Measurements from ENCODE around the gene TBC1D23. TPM values are rescaled to one million over a fixed set of nuclear protein-coding genes. Genes with fewer than 3 reads are reported as not detected.
"Not testable (repeated sequence)": the region's sequence is repeated elsewhere in the genome, so short reads cannot be mapped to it uniquely, and the experiment has no call there.

TBC1D23 gene
- total RNA-seq, 2 experiments from 2014 or later: 17.6 to 19.4 TPM

DNA sequence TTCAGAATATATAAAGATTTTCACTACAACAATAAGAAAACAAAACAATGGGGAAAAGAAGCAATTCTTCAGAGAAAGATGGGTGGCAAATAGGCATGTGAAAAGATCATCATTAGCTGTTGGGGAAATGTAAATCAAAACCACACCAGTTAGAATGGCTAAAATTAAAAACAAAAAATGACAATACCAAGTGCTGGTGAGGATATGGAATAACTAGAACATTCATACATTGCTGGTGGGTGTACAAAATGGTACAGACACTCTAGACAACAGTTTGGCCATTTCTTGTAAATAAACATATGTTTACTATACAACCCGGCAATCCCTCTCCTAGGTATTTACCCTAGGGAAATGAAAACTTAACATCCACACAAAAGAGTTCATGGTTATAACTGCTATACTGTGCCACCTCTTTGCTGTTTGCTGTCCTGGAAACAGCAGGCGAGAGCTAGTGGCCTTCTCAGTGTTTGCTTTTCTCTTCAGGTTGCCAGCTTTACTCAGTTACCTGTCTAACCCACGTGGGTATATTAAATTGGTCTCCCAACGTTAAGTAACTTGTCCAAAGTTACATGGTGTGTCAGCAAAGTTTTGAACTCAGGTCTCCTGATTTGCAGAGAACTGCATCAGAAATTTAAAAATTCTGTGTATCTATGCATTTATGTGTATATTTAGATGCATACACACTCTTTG, 69.2 kb downstream of the TBC1D23 start:
- intact Hi-C loops (cut with DNase I, micrococcal nuclease): loop anchor here in 1 of 2 experiments (5.0 to 10.0 kb wide), 2 partner anchors 262 to 1245 kb away; partner anchors contain the start of gene PCNP
- no peaks in the 10 kb centered on the region for H3K27me3 Mint-ChIP-seq
- no peak overlapping the region for H3K27ac Mint-ChIP-seq
- H3K4me1 Mint-ChIP-seq: peaks cover 7% of the 10 kb centered on the region
- no peak for DNase-seq
- H3K9me3 Mint-ChIP-seq (ENCODE audit: low read depth): no peaks in the 10 kb centered on the region
- peaks cover 13% of the 10 kb centered on the region for H3K36me3 Mint-ChIP-seq (ENCODE audit: low read depth)
- ATAC-seq: no peak
- ChIA-PET POLR2A (interaction anchor here (0.6 to 1.2 kb wide), 2 partner anchors 29 to 163 kb away, joined by 4 read pairs; partner anchors contain the start of gene TMEM45A), CTCF (interaction anchor here (0.6 to 1.5 kb wide), 2 partner anchors 13 to 58 kb away, joined by 3 to 5 read pairs; no protein-coding TSS in a partner anchor)
- H3K4me3 Mint-ChIP-seq: no peak overlapping the region

GRCh38 chr3:100330651-100331050, 69.9 kb downstream of the TBC1D23 start:
- Mint-ChIP-seq H3K4me3 (no peak overlapping the region), H3K4me1 (peaks cover 14% of the 10 kb centered on the region), H3K27me3 (no peaks in the 10 kb centered on the region), H3K36me3 (ENCODE audit: low read depth) (peaks cover 17% of the 10 kb centered on the region), H3K9me3 (ENCODE audit: low read depth) (no peaks in the 10 kb centered on the region), H3K27ac (no peak overlapping the region)
- CTCF ChIA-PET: interaction anchor here (0.8 to 1.3 kb wide), 2 partner anchors 69 to 259 kb away, joined by 4 to 5 read pairs; no protein-coding TSS in a partner anchor
- no peak for ATAC-seq
- intact Hi-C loops (cut with DNase I, micrococcal nuclease): loop anchor here in 1 of 2 experiments (5.0 to 10.0 kb wide), 2 partner anchors 262 to 1244 kb away; partner anchors contain the start of gene PCNP
- no peak for DNase-seq
- POLR2A ChIA-PET: no interaction called here

DNA sequence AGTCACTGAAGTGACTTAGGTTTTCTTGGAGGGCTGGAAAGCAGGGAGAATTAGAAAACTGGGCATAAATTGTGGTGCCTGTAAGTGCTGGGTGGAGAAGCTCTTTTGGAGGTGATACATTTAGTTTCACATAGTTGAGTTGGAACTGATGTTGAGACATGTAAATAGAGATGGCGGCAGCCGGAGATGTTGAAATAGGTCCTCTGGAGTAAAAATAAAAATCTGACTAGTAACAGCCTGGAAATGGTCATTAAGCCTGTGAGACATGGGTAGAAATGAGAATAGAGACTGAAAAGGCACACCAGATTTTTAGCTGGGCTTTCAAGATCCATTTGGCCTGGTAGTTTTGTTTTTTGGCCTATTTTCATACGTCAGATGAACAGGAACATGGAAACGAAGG, 70.9 kb downstream of the TBC1D23 start:
- intact Hi-C loops (cut with DNase I, micrococcal nuclease): loop anchor here in 1 of 2 experiments (5.0 to 10.0 kb wide), 2 partner anchors 261 to 1243 kb away; partner anchors contain the start of gene PCNP
- no peak for ATAC-seq
- Mint-ChIP-seq H3K4me1 (peaks cover 22% of the 10 kb centered on the region), H3K36me3 (ENCODE audit: low read depth) (peaks cover 15% of the 10 kb centered on the region), H3K9me3 (ENCODE audit: low read depth) (no peaks in the 10 kb centered on the region), H3K27me3 (no peaks in the 10 kb centered on the region), H3K27ac (no peak overlapping the region), H3K4me3 (no peak overlapping the region)
- POLR2A ChIA-PET: interaction anchor here (0.6 kb wide), 1 partner anchor 41 kb away, joined by 4 read pairs; no protein-coding TSS in a partner anchor
- CTCF ChIA-PET: interaction anchor here (0.6 to 1.4 kb wide), 3 partner anchors 53 to 258 kb away, joined by 3 to 4 read pairs (median 4); partner anchors contain the start of gene TBC1D23
- DNase-seq: no peak

DNA sequence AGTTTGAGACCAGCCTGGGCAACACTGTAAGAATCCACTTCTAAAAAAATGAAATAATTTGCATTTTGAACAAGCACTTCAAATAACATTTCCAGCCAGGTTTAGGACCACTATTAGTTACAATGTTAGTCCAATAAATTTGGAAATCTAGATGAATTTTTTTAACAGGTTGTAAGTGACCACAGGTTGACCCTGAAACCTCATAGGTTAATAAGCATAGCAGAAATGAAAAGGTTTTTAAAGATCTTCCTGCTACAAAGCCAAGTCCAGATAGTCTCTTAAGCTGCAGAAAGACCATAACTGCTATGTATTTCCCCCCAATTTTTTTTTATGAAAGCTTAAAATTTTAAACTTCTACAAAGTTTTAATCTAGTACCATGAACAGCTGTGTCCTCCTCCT, 72.3 kb downstream of the TBC1D23 start:
- ATAC-seq: no peak
- peaks cover 22% of the 10 kb centered on the region for H3K4me1 Mint-ChIP-seq
- POLR2A ChIA-PET: no interaction called here
- intact Hi-C loops (cut with DNase I, micrococcal nuclease): loop anchor here in 1 of 2 experiments (5.0 to 10.0 kb wide), 2 partner anchors 259 to 1242 kb away; partner anchors contain the start of gene PCNP
- CTCF ChIA-PET: interaction anchor here (0.7 to 1.0 kb wide), 2 partner anchors 66 to 69 kb away, joined by 3 read pairs; no protein-coding TSS in a partner anchor
- H3K4me3 Mint-ChIP-seq: no peak overlapping the region
- H3K27ac Mint-ChIP-seq: no peak overlapping the region
- no peaks in the 10 kb centered on the region for H3K9me3 Mint-ChIP-seq (ENCODE audit: low read depth)
- no peak for DNase-seq
- peaks cover 4% of the 10 kb centered on the region for H3K36me3 Mint-ChIP-seq (ENCODE audit: low read depth)
- H3K27me3 Mint-ChIP-seq: no peaks in the 10 kb centered on the region

GRCh38 chr3:100333970-100334487, 73.2 kb downstream of the TBC1D23 start:
- ATAC-seq: peak; percentile 24
- no peaks in the 10 kb centered on the region for H3K9me3 Mint-ChIP-seq (ENCODE audit: low read depth)
- POLR2A ChIA-PET: interaction anchor here (1.0 kb wide), 1 partner anchor 17 kb away, joined by 3 read pairs; no protein-coding TSS in a partner anchor
- peaks cover 6% of the 10 kb centered on the region for H3K36me3 Mint-ChIP-seq (ENCODE audit: low read depth)
- no peaks in the 10 kb centered on the region for H3K27me3 Mint-ChIP-seq
- intact Hi-C loops (cut with DNase I, micrococcal nuclease): loop anchor here (1.0 to 10.0 kb wide), 5 partner anchors 67 to 1241 kb away; partner anchors contain the start of genes LNP1 (in 2 of the 2), TOMM70 (in 2 of the 2), PCNP (in 1 of the 2) and TBC1D23 (in 1 of the 2)
- CTCF ChIA-PET: interaction anchor here (0.8 to 1.7 kb wide), 2 partner anchors 10 to 44 kb away, joined by 3 to 5 read pairs; no protein-coding TSS in a partner anchor
- peak overlapping the region; percentile 62 for H3K27ac Mint-ChIP-seq
- H3K4me3 Mint-ChIP-seq: peak overlapping the region; percentile 92
- DNase-seq: no peak
- peaks cover 23% of the 10 kb centered on the region for H3K4me1 Mint-ChIP-seq

- Mint-ChIP-seq H3K36me3 (ENCODE audit: low read depth) (peaks cover 8% of the 10 kb centered on the region), H3K9me3 (ENCODE audit: low read depth) (no peaks in the 10 kb centered on the region), H3K4me1 (peaks cover 24% of the 10 kb centered on the region), H3K27ac (peak within 1 kb of the TSS; percentile 96), H3K4me3 (peak within 1 kb of the TSS; percentile 92), H3K27me3 (no peaks in the 10 kb centered on the region)
- ChIA-PET POLR2A (interaction anchor here (1.0 kb wide), 1 partner anchor 18 kb away, joined by 3 read pairs; no protein-coding TSS in a partner anchor), CTCF (interaction anchor here (0.6 to 1.7 kb wide), 5 partner anchors 10 to 704 kb away, joined by 3 to 7 read pairs (median 5); partner anchors contain the start of gene TBC1D23)
- peak; percentile 90 for DNase-seq
- intact Hi-C loops (cut with DNase I, micrococcal nuclease): loop anchor here (1.0 to 10.0 kb wide), 6 partner anchors 67 to 1240 kb away; partner anchors contain the start of genes LNP1 (in 2 of the 2), TOMM70 (in 2 of the 2), PCNP (in 1 of the 2) and TBC1D23 (in 1 of the 2)
- ATAC-seq: peak; percentile 98
Observed at GRCh38 chr3:100334488-100335351, 73.9 kb downstream of the TBC1D23 start, which contains the start of gene NIT2. Gene NIT2, plus strand, starts transcription at chr3:100334757. Its CDS starts 35 bp downstream, at chr3:100334792.

DNA sequence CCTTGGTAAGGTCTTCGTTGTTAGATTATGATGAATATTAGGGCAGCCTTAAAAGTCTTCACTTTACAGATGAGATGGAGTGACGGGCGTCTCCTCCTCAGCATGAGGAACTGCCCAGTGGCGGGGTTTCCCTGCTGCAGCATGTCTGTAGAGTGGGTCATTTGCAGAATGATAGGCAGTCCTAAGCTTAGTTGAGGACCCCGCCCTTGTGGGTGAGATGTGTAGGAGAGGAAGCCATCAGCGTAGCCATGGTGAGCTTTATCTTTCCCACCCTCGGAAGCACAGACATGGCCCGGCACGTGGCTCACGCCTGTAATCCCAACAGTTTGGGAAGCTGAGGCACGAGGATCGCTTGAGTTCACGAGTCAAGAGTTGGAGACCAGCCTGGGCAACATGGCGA, 74.6 kb downstream of the TBC1D23 start:
- Mint-ChIP-seq H3K9me3 (ENCODE audit: low read depth) (no peaks in the 10 kb centered on the region), H3K4me3 (peak overlapping the region; percentile 92), H3K4me1 (peaks cover 24% of the 10 kb centered on the region), H3K27ac (peak overlapping the region; percentile 96), H3K27me3 (no peaks in the 10 kb centered on the region), H3K36me3 (ENCODE audit: low read depth) (peaks cover 9% of the 10 kb centered on the region)
- ATAC-seq (no peak), DNase-seq (peak; percentile 49)
- ChIA-PET POLR2A (no interaction called here), CTCF (interaction anchor here (0.6 to 1.7 kb wide), 6 partner anchors 11 to 705 kb away, joined by 3 to 7 read pairs (median 4); partner anchors contain the start of gene TBC1D23)
- intact Hi-C loops (cut with DNase I, micrococcal nuclease): loop anchor here in 1 of 2 experiments (1.0 to 10.0 kb wide), 3 partner anchors 75 to 1239 kb away; partner anchors contain the start of genes PCNP and TBC1D23

DNA sequence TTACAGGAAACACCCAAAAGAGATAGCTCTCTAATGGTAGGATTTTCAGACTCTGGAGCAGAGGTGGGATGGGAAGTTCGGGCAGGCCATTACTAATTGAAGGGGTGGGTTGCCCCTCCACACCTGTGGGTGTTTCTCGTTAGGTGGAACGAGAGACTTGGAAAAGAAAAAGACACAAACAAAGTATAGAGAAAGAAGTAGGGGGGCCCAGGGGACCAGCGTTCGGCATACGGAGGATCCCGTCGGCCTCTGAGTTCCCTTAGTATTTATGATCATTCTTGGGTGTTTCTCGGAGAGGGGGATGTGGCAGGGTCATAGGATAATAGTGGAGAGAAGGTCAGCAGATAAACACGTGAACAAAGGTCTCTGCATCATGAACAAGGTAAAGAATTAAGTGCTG, 75.4 kb downstream of the TBC1D23 start:
- not testable (repeated sequence) for DNase-seq; ATAC-seq; H3K27me3 Mint-ChIP-seq; H3K9me3 Mint-ChIP-seq (ENCODE audit: low read depth)
- intact Hi-C loops (cut with DNase I, micrococcal nuclease): loop anchor here in 1 of 2 experiments (10.0 kb wide), 1 partner anchor 1239 kb away; the partner anchor contains the start of gene PCNP
- ChIA-PET CTCF (interaction anchor here (0.8 to 1.6 kb wide), 2 partner anchors 18 to 407 kb away, joined by 4 to 7 read pairs; no protein-coding TSS in a partner anchor), POLR2A (interaction anchor here (0.5 kb wide), 1 partner anchor 280 kb away, joined by 3 read pairs; no protein-coding TSS in a partner anchor)
- Mint-ChIP-seq H3K4me3 (peak overlapping the region; percentile 92), H3K36me3 (ENCODE audit: low read depth) (peaks cover 16% of the 10 kb centered on the region), H3K4me1 (peaks cover 24% of the 10 kb centered on the region), H3K27ac (peak overlapping the region; percentile 96)

DNA sequence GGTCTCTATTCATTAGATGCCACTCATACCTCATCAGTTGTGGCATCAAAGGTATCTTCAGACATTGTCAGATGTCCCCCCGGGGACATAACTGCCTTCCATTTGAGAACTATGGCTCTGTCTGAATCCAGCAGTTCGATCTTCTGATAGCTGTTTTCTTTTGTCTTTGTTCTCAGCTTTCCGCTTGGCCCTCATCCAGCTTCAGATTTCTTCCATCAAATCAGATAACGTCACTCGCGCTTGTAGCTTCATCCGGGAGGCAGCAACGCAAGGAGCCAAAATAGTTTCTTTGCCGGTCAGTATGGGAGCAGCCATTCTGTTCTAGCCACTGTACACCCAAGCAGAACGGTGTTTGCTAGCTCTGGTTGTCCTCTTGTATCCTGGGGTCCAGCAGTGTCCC, 78.1 kb downstream of the TBC1D23 start:
- Mint-ChIP-seq H3K4me1 (peaks cover 28% of the 10 kb centered on the region), H3K36me3 (ENCODE audit: low read depth) (peaks cover 36% of the 10 kb centered on the region), H3K27me3 (no peaks in the 10 kb centered on the region), H3K4me3 (no peak overlapping the region), H3K9me3 (ENCODE audit: low read depth) (no peaks in the 10 kb centered on the region), H3K27ac (no peak overlapping the region)
- intact Hi-C loops (cut with DNase I, micrococcal nuclease): loop anchor here in 1 of 2 experiments (10.0 kb wide), 1 partner anchor 1236 kb away; the partner anchor contains the start of gene PCNP
- ATAC-seq: no peak
- POLR2A ChIA-PET: interaction anchor here (0.7 kb wide), 1 partner anchor 1043 kb away, joined by 3 read pairs; no protein-coding TSS in a partner anchor
- CTCF ChIA-PET: interaction anchor here (0.6 kb wide), 2 partner anchors 948 to 1259 kb away, joined by 3 read pairs; no protein-coding TSS in a partner anchor
- DNase-seq: no peak

DNA sequence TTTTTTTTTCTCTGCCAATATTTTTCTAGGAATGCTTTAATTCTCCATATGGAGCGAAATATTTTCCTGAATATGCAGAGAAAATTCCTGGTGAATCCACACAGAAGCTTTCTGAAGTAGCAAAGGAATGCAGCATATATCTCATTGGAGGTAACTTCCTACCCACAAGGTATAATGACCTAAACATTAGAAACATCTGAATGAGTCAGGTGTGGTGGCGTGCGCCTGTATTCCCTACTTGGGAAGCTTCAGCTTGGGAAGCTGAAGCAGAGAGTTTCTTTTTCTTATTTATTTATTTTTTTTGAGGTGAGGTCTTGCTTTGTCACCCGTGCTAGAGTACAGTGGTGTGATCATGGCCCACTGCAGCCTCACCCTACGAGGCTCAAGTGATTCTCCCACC, 79.0 kb downstream of the TBC1D23 start:
- H3K27me3 Mint-ChIP-seq: no peaks in the 10 kb centered on the region
- CTCF ChIA-PET: no interaction called here
- H3K27ac Mint-ChIP-seq: no peak overlapping the region
- peaks cover 39% of the 10 kb centered on the region for H3K36me3 Mint-ChIP-seq (ENCODE audit: low read depth)
- ATAC-seq (no peak), DNase-seq (no peak)
- intact Hi-C loops (cut with DNase I, micrococcal nuclease): loop anchor here in 1 of 2 experiments (10.0 kb wide), 1 partner anchor 1235 kb away; the partner anchor contains the start of gene PCNP
- H3K9me3 Mint-ChIP-seq (ENCODE audit: low read depth): no peaks in the 10 kb centered on the region
- POLR2A ChIA-PET: no interaction called here
- H3K4me1 Mint-ChIP-seq: peaks cover 24% of the 10 kb centered on the region
- no peak overlapping the region for H3K4me3 Mint-ChIP-seq

Data from activated CD4-positive, alpha-beta T cell treated with anti-CD3 and anti-CD28 coated beads for 36 hours (primary cell).